Effector CD8-positive, alpha-beta T cell (primary cell): Measurements from ENCODE around the gene ADAMTSL2.
A peak's percentile ranks its signal among the peaks of the same experiment; 100 is the strongest.

ENCODE experiments used
- DNase-seq: peaks from one replicate; lab custom pipeline; 2025; lab: John Stamatoyannopoulos, UW

The ADAMTSL2 gene

GRCh38 chr9:133518200-133518599 lies 16.3 kb upstream of the ADAMTSL2 start:
- DNase-seq = no peak

- no peak for DNase-seq
Observed at GRCh38 chr9:133518706-133519449, 15.6 kb upstream of the ADAMTSL2 start.

GRCh38 chr9:133519693-133520092 lies 14.8 kb upstream of the ADAMTSL2 start:
- no peak for DNase-seq

- no peak for DNase-seq
Observed at GRCh38 chr9:133520121-133520835, 14.2 kb upstream of the ADAMTSL2 start.

GRCh38 chr9:133521122-133522072 lies 13.1 kb upstream of the ADAMTSL2 start:
- DNase-seq = no peak

GRCh38 chr9:133522073-133522910 lies 12.2 kb upstream of the ADAMTSL2 start:
- DNase-seq = no peak

- DNase-seq = no peak
Observed at GRCh38 chr9:133523106-133523505, 11.4 kb upstream of the ADAMTSL2 start.

GRCh38 chr9:133524146-133524545 lies 10.4 kb upstream of the ADAMTSL2 start:
- DNase-seq = no peak

- DNase-seq = no peak
Observed at GRCh38 chr9:133524679-133525228, 9.8 kb upstream of the ADAMTSL2 start, which contains the start of gene MYMK. Gene MYMK (minus strand): TSS chr9:133524959. CDS start chr9:133524844, 115 bp downstream.

- no peak for DNase-seq
Observed at GRCh38 chr9:133525677-133526076, 8.8 kb upstream of the ADAMTSL2 start.

- DNase-seq = no peak
Observed at GRCh38 chr9:133526721-133527321, 7.7 kb upstream of the ADAMTSL2 start.

- DNase-seq = no peak
Observed at GRCh38 chr9:133527444-133527920, 7.0 kb upstream of the ADAMTSL2 start.

- no peak for DNase-seq
Observed at GRCh38 chr9:133528001-133528875, 6.3 kb upstream of the ADAMTSL2 start.

GRCh38 chr9:133528876-133529241 lies 5.6 kb upstream of the ADAMTSL2 start:
- no peak for DNase-seq

- no peak for DNase-seq
Observed at GRCh38 chr9:133529457-133529856, 5.0 kb upstream of the ADAMTSL2 start.

- no peak for DNase-seq
Observed at GRCh38 chr9:133529874-133530273, 4.6 kb upstream of the ADAMTSL2 start.

- DNase-seq = no peak
Observed at GRCh38 chr9:133531293-133531692, 3.2 kb upstream of the ADAMTSL2 start.

GRCh38 chr9:133532937-133533668 lies 1.4 kb upstream of the ADAMTSL2 start:
- DNase-seq = peak; percentile 53

GRCh38 chr9:133533857-133534256 lies 647 bp upstream of the ADAMTSL2 start:
- no peak for DNase-seq
